A673 (cell line): ENCODE results near the gene BMPR1B.

Experiments used
- EZH2 ChIP-seq: fragments of 200-600 bp; sonication (generic); IDR thresholded peaks from 2 replicates; pipeline ENCODE4 v1.6.1; 2017; ENCODE audit warnings: borderline replicate concordance, low read depth, mild to moderate bottlenecking, mixed read lengths, antibody characterized with exemption, low read length; ENCODE audit not compliant: poor library complexity, severe bottlenecking
- TF ChIP-seq, protein P1 (sequence below): fragments of 300-800, 200-600 bp; sonication (generic); conservative IDR thresholded peaks from 2 replicates; pipeline ENCODE4 v1.5.1; 2017; ENCODE audit warnings: low read depth, mild to moderate bottlenecking, antibody characterized with exemption, low read length, moderate library complexity, mixed read lengths

DNA sequence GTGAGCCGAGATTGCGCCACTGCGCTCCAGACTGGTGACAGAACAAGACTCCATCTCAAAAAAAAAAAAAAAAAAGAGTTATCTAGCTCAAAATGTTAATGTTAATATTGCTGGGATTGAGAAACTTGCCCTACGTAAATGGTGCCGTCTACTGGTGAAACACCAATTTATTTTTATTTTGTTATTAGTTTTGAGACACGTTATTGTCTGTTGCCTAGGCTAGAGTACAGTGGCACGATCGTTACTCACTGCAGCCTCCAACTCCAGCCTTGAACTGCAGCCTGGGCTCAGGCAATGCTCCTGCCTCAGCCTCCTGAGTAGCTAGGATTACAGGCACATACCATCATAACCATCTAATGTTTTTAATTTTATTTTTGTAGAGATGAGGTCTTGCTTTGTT is 262.8 kb downstream of the BMPR1B start:
- TF ChIP-seq, protein P1, sequence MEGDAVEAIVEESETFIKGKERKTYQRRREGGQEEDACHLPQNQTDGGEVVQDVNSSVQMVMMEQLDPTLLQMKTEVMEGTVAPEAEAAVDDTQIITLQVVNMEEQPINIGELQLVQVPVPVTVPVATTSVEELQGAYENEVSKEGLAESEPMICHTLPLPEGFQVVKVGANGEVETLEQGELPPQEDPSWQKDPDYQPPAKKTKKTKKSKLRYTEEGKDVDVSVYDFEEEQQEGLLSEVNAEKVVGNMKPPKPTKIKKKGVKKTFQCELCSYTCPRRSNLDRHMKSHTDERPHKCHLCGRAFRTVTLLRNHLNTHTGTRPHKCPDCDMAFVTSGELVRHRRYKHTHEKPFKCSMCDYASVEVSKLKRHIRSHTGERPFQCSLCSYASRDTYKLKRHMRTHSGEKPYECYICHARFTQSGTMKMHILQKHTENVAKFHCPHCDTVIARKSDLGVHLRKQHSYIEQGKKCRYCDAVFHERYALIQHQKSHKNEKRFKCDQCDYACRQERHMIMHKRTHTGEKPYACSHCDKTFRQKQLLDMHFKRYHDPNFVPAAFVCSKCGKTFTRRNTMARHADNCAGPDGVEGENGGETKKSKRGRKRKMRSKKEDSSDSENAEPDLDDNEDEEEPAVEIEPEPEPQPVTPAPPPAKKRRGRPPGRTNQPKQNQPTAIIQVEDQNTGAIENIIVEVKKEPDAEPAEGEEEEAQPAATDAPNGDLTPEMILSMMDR = no peak
- TF ChIP-seq EZH2 = no peak
